Cardiac muscle cell (in vitro differentiated cells and primary cell): ENCODE data around the gene NAP1L1. TPM values are rescaled to one million over a fixed set of nuclear protein-coding genes. Genes with fewer than 3 reads are reported as not detected.

Experiments
- DNase-seq, 2 donors: peaks; one replicate each; pipeline versions ENCODE4 v3.0.0 to v3.0.0-alpha.2; 2010 to 2017; ENCODE audit warnings: low read depth in 1 of 2, low spot score in 1 of 2
- H3K27ac ChIP-seq: fragments of 200-600 bp; sonication (generic); 2 replicates; pipeline ENCODE4 v1.5.1; 2016
- H3K27me3 ChIP-seq: fragments of 200-600 bp; sonication (generic); 2 replicates; pipeline ENCODE4 v1.6.0; 2016; ENCODE audit warnings: control low read depth
- H3K36me3 ChIP-seq: fragments of 200-600 bp; sonication (generic); 2 replicates; pipeline ENCODE4 v1.5.1; 2016; ENCODE audit warnings: control low read depth
- H3K4me1 ChIP-seq: fragments of 200-600 bp; sonication (generic); 2 replicates; pipeline ENCODE4 v1.8.1; 2017; ENCODE audit warnings: low read depth, mild to moderate bottlenecking, mixed run types
- H3K4me3 ChIP-seq: fragments of 200-600 bp; sonication (generic); 2 replicates; pipeline ENCODE4 v1.5.1; 2016; ENCODE audit warnings: mild to moderate bottlenecking
- H3K9me3 ChIP-seq: fragments of 200-600 bp; sonication (generic); 2 replicates; pipeline ENCODE4 v1.5.1; 2017; ENCODE audit warnings: low read depth, mild to moderate bottlenecking, control low read depth
- polyA plus RNA-seq: library from polyadenylated mRNA; unstranded; fragments of >200 nt; fragmentation: Nextera tagmentation; extraction: Ambion mirVana; gene quantifications from 2 replicates; pipeline ENCODE4 v1.2.1, GENCODE V29; 2016
- total RNA-seq: library from RNA; depleted of rRNA; stranded (reverse); fragments of >200 nt; gene quantifications from 2 replicates; pipeline ENCODE4 v1.2.3, GENCODE V29; 2016
- TF ChIP-seq, protein P1 (sequence below): IDR thresholded peaks from 2 replicates; pipeline ENCODE4 v1.5.1; 2012; ENCODE audit warnings: low read depth, mild to moderate bottlenecking, low read length

The NAP1L1 gene
- total and polyA plus RNA-seq, 2 experiments from 2014 or later, result 214 to 671 TPM

DNA sequence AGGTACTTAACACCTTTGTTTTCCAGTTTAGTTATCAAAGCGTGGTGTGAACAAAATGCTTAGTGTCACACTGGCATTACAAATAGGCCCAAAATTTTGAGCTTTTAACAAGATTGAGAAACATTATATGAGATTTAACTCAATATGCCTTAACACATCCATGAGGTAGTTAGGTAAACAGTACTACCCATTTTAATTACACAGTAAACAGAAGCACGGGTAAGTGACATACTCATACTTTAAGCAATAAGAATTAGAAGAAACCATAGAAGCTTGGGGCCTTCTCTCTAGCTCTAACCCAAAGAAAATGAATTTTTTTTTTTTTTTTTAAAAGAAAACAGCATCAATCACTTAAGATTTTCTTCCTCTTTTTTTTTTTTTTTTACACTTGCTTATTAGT, 37.4 kb downstream of the NAP1L1 start:
- peaks cover 58% of the 10 kb centered on the region for H3K36me3 ChIP-seq
- no peaks in the 10 kb centered on the region for H3K4me1 ChIP-seq
- no peaks in the 10 kb centered on the region for H3K27me3 ChIP-seq

DNA sequence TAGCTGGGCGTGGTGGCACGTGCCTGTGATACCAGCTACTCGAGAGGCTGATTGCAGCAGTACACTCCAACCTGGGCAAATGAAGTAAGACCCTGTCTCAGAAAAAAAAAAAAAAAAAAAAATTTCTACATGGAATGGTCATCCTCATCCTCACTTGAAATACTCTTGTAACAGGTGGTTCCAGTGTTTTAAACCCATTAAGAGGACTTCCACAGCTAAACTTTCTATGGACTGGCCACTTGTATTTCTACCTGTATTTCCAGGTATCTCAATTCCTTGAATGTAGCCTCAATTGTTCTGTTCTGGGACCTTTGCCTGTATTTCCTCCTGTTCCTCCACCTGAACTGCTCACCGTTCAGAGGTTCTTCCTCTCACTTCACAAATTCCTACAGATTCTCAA, 41.1 kb downstream of the NAP1L1 start:
- Histone ChIP-seq H3K27ac (no peak overlapping the region), H3K4me1 (no peaks in the 10 kb centered on the region), H3K9me3 (no peaks in the 10 kb centered on the region), H3K36me3 (peaks cover 25% of the 10 kb centered on the region), H3K27me3 (no peaks in the 10 kb centered on the region), H3K4me3 (no peak overlapping the region)
- DNase-seq, result no peak
- TF ChIP-seq, protein P1, sequence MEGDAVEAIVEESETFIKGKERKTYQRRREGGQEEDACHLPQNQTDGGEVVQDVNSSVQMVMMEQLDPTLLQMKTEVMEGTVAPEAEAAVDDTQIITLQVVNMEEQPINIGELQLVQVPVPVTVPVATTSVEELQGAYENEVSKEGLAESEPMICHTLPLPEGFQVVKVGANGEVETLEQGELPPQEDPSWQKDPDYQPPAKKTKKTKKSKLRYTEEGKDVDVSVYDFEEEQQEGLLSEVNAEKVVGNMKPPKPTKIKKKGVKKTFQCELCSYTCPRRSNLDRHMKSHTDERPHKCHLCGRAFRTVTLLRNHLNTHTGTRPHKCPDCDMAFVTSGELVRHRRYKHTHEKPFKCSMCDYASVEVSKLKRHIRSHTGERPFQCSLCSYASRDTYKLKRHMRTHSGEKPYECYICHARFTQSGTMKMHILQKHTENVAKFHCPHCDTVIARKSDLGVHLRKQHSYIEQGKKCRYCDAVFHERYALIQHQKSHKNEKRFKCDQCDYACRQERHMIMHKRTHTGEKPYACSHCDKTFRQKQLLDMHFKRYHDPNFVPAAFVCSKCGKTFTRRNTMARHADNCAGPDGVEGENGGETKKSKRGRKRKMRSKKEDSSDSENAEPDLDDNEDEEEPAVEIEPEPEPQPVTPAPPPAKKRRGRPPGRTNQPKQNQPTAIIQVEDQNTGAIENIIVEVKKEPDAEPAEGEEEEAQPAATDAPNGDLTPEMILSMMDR, result no peak

More for the DNA sequence above, 37.4 kb downstream of the NAP1L1 start:
- peak overlapping the region; percentile 14 for H3K27ac ChIP-seq
- no peak overlapping the region for H3K4me3 ChIP-seq
- no peak for DNase-seq
- TF ChIP-seq, protein P1, result no peak
- no peaks in the 10 kb centered on the region for H3K9me3 ChIP-seq

DNA sequence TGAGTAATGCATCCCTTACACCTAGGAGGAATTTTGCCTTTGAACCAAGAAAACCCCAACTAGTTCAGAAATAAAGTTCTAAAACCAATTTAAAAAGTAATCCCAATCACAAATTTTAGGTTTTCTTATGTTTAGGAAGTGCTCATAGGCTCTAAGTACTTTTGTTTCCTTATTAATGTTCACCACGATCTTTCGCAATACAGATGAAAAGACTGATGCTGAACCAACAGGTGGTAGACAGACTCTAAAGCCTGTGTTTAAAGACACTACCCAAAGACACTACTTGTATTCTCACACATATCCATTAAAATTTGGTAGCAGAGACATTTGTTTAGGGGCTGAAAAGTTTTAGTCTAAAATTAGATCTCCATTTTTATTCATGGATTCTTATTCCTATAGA, 42.3 kb downstream of the NAP1L1 start:
- H3K36me3 ChIP-seq, result peaks cover 15% of the 10 kb centered on the region
- no peak overlapping the region for H3K27ac ChIP-seq
- no peaks in the 10 kb centered on the region for H3K4me1 ChIP-seq
- TF ChIP-seq, protein P1, result no peak
- no peak for DNase-seq
- H3K27me3 ChIP-seq, result no peaks in the 10 kb centered on the region
- H3K9me3 ChIP-seq, result no peaks in the 10 kb centered on the region
- H3K4me3 ChIP-seq, result no peak overlapping the region

DNA sequence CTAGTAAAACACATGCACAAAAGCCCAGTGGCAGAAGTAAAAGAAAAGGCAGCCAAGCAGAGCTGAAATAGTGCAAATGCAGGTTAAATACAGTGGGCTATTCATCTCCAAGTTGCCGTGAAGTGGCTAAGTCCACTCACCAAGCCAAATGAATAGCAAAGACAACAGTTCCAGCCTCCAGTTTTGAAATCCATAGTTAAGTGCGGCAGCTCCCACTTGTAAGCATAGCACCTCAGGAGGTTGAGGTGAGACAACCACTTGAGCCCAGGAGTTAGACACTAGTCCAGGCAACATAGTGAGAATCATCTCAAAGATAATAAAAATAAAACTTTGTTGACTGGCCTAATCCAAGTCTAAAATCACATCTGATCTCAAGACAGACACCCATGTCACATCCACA, 43.1 kb downstream of the NAP1L1 start:
- H3K4me1 ChIP-seq, result no peaks in the 10 kb centered on the region
- no peaks in the 10 kb centered on the region for H3K27me3 ChIP-seq
- DNase-seq, result no peak
- H3K27ac ChIP-seq, result no peak overlapping the region
- H3K4me3 ChIP-seq, result no peak overlapping the region
- H3K36me3 ChIP-seq, result peaks cover 15% of the 10 kb centered on the region
- TF ChIP-seq, protein P1, result no peak
- no peaks in the 10 kb centered on the region for H3K9me3 ChIP-seq

DNA sequence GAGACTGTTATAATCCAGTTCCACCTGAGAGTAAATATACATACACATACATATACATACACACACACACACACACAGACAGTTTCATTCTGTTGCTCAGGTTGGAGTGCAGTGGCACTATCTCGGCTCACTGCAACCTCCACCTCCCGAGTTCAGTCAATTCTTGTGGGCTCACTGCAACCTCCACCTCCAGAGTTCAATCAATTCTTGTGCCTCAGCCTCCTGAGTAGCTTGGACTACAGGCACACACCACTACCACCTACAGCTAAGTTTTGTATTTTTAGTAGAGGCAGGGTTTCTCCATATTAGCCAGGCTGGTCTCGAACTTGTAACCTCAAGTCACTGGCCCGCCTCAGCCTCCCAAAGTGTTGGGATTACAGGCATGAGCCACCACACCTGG, 44.0 kb downstream of the NAP1L1 start:
- no peak for DNase-seq
- TF ChIP-seq, protein P1, result no peak
- peaks cover 12% of the 10 kb centered on the region for H3K36me3 ChIP-seq
- peaks cover under 1% of the 10 kb centered on the region for H3K4me1 ChIP-seq
- no peak overlapping the region for H3K27ac ChIP-seq
- no peak overlapping the region for H3K4me3 ChIP-seq
- no peaks in the 10 kb centered on the region for H3K27me3 ChIP-seq
- H3K9me3 ChIP-seq, result no peaks in the 10 kb centered on the region

DNA sequence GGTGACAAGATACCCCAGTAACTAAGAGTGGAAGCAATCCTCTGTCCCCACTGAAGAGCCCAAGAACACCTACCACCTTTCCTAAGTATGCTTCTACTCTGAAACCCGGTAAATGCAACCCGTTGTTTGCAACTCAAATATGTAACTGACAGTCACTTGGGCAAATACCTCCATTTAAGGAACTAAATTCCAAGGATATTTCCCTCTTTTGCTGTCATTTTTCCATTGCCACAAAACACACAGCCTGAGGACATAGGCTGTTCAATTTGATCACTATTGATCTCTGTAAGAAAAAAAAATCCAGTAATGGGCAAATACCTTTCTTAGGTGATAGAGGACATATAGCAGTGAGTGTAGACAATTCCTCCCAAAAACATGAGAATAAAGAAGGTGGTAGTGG, 46.3 kb downstream of the NAP1L1 start:
- Histone ChIP-seq H3K27me3 (no peaks in the 10 kb centered on the region), H3K36me3 (no peaks in the 10 kb centered on the region), H3K4me1 (peaks cover 15% of the 10 kb centered on the region), H3K9me3 (no peaks in the 10 kb centered on the region), H3K4me3 (no peak overlapping the region), H3K27ac (no peak overlapping the region)
- DNase-seq, result no peak
- TF ChIP-seq, protein P1, result no peak
